Amniotic epithelial cell (primary cell): Measurements from ENCODE around the gene TET2.

Experiments used
- DNase-seq: peaks from one replicate; pipeline ENCODE4 v3.0.0-alpha.2; 2010; ENCODE audit warnings: low read depth

TET2 gene

DNA sequence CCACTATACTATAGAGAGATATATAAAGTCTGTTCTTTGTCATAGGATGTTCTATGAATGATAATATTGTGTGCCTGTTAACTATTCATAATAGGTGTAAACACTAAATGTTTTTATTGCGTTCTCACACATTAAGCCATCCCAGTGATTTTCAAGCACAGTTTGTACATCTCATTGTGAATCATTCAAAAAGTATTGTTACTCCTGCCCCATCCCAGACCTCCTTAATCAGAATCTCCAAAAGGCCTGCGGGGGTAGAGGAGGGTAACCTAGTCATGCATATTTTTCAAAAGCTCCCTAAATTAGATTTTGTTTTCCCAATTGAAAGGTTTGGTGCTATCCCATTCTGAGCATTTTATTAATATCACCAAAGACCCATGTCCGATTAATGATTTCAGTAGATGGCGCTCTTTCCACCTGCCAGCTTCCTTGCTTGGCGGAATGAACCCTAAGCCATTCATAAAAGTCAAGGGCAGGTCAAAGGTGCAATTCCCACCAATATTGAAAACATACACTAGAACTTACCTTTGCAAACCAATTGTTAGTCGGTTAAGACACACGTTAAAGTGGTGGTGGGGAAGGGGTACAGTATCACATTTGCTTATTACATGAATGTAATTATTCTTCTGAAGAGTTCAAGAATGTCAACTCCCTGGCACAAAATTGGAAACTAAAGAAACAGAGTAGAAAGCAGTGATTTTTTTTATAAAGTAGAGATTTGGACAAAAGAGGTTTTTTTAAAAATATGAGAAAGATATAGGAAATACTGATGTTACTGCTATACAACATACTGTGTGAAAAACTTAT, 5.8 kb upstream of the TET2 start:
- peak; percentile 29 for DNase-seq

DNA sequence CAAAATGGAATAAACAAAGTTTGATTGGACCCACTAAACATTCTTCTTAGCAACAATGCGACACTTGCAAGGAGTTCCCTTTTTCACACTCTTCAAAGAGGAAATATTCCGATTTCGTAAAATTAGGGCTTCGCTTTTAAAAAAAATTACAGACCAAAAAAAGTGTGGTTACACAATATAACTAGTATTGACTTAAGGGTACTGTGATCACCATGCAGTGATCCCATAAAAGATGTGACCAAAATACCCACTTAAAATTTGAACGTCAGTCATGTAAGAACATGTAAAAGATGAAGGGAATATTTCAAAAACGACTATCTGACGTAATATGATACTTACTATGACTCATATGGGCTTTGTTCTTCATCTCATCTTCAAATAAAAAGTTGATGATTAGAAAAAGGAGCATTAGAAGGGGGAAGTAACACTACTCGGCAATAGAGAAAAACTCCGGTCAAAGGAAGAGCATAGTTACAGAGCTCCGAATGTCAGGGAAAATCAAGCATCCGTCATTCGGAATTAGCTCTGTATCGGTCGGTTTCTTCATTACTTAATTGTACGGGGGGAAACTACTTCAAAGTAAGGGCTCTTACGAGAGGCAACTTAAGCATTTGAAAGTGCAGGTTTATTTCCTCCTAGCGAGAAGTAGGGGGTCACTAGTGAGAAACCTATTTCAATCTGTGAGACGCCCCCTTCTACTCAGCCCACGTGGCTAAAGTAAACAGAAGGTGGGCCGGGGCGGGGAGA, 1.3 kb upstream of the TET2 start:
- DNase-seq: no peak

DNA sequence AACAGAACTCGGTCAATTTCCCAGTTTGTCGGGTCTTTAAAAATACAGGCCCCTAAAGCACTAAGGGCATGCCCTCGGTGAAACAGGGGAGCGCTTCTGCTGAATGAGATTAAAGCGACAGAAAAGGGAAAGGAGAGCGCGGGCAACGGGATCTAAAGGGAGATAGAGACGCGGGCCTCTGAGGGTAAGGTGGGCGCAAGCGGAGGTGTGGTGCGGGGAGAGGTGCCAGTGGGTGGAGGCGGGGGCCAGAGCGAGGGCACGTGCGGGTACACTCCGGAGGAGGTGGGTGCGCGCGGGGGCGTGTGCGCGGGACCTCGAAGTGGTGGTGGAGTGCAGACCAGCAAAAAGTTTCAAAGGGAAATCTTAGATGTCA, 787 bp upstream of the TET2 start:
- DNase-seq: no peak

DNA sequence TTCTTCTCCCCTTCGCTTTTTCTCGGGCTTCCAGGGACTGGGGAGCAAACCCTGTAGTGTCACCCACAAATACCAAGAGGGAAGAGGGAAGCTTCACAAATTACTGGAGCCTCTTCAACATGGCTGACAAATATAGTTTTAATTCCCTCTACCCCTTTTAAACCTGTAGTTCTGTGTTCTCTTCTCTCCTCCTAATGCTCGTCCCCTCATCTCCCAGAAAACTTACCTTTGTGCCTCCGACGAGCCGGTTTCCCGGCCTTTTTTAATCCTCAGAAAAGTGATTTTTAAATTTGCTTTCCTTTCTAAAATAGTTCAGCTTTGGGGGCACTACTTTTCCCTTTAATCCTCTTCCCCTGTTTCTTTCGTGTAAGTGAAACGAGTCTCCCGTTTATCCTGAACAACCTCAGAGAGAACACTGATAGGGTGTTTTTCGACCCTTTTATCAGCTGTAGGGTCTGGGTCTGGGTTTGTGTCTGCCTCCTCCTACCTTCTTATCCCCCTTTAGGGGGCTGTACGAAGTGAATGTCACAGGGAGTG, 408 bp downstream of the TET2 start:
- DNase-seq: no peak

DNA sequence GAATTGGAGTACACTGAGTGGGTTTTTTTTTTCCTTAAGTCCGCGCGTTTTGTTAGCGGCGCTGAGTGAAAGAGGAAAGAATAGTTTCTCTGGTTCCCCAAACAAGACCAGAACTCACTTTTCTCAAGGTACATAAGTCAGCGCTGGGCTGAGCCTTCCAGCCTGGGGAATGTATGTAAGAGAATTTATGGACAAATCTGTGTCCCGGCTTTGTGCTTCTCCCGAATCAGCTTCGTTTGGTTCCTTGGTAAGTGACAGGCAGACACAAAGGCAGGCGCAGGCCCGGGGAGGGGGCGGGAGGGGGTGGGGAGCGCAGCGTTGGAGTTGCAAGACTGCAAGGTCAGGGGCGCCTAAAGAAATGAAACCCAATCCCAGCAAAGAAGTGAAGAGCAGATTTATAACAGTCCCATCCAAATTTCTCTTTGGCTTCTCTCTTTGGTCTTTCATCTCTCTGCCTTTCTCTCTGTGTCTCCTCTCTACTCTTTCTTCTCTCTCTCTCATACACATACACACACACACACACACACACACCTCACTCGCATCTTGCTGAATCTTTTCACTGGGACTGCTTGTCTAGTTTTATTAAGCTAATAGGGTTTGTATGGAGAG, 981 bp downstream of the TET2 start:
- DNase-seq: peak; percentile 44

DNA sequence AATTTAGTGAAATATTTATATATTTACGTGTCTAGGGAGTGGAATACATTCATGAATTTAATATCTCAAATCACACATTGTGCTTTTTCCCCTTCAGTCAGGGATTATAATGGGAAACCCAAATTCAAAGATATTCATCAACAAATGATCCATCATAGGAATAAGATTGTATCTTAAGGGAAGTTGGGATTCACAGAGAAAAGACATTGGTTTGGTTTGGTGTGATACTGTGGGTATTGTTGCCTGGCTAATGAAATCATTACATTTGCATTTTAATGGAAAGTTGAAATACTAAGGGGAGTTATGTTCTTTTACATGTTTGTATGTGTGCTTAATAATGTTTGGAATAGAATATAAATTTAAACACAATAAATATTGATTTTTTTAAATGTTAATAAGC, 1.7 kb downstream of the TET2 start:
- no peak for DNase-seq

DNA sequence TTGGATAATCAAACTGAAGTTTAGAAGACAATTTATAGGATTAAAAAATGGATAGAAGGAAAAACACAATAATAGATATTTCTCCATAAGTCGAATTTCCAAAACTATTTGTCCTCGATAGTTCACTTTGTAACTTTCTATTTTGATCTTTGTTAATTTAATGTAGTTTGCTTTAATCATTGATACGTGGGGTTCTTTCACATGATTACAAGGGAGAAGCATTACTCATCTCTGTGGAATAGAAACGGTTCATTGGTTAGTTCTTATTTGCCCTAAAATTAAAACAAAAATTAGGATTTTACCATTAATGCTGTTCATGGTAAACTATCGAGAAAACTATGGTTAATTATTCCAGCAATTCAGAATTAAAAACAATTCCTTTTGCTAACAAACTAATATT, 2.1 kb downstream of the TET2 start:
- no peak for DNase-seq

DNA sequence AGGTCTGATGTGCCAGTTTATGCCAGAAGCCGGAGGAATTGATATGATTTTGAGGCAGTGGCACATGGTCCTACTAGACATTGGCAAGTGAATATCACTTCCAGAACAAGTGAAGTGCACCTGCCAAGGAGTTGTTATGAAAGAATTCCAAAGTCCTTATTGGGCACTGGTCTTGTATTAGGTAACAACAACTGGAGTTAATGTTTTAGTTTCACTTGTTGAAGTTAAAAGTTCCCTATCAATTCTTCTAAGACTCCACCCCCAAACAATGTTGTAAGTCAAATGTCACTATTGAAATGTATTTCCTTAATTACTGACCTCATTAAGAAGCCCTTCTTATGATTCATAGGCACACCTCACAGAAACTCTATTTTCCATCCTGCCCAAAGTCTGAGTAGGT, 3.1 kb downstream of the TET2 start:
- DNase-seq: no peak

DNA sequence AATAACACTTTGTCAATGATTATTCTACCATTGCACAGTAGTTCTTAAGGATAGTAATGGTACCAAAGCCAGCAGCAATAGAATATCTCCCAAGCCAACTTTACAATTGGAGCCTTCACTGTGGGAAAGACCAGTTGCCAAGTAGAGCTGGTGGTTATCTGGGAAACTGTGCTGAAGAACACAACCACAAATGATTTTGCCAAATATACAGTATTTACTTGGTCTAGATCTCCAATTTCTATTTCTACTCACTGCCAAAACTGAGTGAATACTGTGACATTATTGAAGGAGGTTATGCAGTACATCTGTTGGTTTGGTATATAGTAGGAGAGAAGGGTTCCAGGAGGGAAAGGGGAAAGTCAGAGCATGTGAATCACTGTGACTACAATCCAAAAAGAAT, 3.8 kb downstream of the TET2 start:
- DNase-seq: no peak

DNA sequence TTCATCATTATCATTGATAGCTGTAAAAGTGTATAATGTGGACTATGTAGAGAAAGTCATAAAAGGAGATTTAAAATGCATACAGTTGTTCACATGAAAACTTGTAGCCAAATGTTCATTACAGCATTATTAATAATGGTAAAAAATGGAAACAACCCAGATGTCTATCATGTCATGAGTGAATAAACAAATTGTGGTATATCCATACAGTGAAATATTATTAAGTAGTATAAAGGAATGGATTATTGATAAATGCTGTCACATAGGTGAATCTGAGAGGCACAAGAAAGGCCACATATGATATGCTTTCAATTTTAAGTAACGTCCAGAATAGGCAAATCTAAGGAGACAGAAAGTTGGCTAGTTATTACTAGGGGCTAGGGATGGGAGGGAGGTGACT, 7.1 kb downstream of the TET2 start:
- no peak for DNase-seq

DNA sequence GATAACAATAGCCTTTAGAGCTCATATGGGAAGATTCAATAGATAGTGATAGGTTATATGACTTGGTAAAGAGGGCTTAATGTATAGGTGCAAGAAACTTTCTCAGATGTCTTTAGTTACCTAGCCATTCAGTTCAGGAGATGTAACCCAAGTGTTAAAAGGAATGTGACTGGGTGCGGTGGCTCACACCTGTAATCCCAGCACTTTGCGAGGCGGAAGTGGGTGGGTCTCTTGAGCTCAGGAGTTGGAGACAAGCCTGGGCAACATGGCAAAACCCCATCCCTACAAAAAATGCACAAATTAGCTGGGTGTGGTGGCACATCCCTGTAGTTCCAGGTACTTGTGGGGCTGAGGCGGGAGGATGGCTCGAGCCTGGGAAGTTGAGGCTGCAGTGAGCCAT, 7.9 kb downstream of the TET2 start:
- no peak for DNase-seq

DNA sequence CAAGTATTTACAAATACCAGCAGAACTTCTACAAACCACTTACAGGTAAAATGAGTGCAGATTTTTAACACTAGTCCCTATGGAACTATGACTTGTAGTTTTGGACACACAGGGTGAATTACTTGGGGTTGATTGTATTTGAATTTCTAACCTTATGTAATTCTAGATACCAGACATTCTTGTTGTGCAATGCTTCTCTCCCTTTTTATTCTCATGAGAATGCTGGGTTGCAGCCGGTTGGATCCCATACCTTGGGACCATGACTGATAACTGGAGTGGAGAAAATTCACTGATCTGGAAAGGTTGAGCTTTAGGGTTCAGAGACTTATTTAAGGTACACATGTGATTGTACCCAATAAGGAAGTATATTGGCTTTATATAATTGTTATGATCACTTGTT, 8.8 kb downstream of the TET2 start:
- DNase-seq: peak; percentile 46

DNA sequence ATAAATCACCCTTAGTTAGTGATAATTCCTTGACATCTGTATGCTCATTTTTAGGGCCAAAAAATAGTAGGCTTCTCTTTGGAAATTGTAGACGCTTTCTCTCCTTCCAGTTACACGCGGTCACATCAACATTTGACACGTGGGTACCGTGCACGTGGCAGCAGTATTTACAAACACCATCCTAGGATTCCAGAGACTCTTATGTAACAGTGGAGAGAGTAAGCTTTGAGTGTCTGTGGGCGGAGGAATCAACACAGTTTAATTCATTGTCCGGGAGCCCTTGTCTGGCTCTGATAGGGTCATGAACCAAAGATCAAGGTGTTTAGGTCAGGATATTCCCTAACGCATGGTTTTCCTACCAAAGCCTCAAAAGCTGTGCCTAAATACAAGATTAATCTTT, 12.2 kb downstream of the TET2 start:
- DNase-seq: peak; percentile 85

DNA sequence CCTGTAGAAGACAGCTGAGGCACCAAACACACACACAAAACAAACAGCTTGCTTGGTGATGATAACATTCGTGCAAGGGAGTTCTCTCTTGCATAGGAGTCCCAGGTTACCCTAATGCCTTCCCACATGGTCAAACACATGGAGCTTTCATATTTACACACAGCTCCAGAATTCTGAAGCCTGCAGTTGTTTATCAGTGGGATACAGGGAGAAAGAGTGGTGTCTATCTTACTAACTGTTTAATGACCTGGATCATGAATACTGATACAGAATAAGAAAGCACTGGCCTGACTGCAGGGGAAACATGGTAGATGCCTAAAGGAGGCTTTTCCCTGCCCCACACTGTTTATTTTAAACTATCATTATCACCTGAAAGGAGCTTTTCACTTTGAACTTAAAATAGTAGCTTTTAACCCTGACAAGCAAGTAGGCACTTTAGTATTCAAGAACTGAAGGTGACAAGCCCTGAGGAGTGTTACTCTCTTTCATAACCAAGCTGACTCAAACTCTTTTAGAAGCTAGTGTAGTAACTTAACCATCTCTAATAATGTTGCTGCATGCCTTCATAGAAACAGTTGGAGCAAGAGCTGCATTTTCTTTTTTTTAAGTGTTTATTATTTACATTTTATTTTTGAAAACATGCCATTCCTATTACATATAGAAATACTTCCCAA, 15.6 kb downstream of the TET2 start:
- no peak for DNase-seq

DNA sequence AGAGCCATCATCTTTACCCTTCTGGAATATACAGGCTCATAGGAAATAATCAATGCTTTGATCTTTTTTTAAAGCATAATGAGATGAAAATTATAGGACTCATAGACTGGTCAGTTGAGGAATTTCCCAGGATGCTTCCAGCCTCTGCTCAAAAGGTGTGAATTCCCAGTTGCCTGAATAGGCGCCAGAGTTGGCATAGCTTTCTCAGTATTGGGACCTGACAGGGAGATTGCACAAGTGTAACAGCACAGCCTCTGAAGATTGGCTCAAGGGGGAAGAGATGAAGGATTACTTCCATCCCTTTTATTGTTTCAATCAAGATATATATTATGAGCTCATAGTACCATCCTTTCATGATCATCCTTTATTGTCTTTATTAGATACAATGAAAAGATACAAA, 17.9 kb downstream of the TET2 start:
- DNase-seq: no peak

DNA sequence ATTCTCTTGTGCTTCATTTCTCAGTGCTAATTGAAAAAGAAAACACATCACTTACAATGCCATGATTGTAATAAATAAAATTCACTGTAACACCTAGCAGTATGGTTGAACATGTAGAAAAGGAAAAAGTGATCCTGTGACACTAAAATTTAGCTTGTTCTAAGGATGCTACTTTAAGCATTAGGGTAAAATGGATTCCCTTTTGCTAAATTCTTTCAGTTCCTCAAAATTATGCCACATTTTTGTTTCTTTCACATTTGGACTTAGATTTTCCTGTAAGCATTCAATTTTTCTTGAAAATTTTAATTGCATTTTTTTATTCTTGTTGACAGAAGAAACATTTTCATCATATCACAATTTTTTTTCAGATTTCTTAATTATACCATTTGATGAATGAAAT, 19.4 kb downstream of the TET2 start:
- DNase-seq: no peak

DNA sequence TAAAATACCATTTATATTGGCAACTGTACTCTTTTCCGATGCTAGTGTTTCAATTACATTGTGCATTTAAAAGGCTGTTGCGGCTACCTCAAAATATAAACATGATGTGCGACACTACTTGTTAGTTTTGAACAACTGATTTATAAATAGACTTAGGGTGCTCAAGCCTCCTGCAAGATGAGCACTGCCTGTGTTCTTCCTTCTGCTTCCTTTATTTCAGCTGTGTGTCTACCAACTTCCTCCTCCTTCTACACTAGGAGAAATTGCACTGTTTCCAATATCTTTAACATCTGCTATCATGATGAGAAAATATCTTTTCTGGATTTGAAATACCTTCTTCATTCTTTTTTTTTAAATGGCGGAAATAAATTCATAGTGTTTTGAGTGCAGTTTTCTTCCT, 24.0 kb downstream of the TET2 start:
- DNase-seq: no peak

DNA sequence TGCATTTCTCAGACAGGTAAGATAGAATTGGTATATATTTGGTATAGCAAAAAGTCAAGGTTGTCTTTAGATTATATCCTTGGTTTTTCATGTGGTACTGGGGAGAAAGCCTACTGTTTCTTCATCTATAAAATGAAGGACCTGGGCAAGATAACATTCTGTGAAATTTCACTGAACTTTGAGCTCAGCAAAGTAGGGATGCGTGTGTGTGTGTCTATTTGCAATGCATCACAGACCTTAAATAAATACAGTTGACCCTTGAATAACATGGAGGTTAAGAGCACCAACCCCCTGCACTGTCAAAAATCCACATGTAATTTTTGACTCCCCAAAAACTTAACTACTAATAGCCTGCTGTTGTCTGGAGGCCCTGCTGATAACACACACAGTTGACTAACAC, 25.2 kb downstream of the TET2 start:
- no peak for DNase-seq

DNA sequence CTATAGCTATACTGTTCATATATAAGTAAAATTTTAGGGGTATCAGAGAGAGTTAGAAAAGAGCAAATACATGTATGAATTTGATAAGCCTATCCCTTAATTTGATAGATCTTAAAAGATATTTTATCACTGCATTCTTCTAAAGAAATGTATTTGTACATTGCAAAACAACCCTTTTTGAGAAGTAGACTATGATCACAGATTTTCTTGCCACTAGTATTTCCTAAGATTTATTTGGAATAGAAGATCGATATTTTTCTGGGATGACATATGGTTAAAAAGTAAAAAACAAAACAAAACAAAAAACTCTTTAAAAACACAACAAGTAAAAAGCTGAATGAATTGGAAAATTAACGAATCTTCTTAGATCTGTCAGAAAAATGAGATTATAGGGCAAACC, 27.4 kb downstream of the TET2 start:
- DNase-seq: no peak

DNA sequence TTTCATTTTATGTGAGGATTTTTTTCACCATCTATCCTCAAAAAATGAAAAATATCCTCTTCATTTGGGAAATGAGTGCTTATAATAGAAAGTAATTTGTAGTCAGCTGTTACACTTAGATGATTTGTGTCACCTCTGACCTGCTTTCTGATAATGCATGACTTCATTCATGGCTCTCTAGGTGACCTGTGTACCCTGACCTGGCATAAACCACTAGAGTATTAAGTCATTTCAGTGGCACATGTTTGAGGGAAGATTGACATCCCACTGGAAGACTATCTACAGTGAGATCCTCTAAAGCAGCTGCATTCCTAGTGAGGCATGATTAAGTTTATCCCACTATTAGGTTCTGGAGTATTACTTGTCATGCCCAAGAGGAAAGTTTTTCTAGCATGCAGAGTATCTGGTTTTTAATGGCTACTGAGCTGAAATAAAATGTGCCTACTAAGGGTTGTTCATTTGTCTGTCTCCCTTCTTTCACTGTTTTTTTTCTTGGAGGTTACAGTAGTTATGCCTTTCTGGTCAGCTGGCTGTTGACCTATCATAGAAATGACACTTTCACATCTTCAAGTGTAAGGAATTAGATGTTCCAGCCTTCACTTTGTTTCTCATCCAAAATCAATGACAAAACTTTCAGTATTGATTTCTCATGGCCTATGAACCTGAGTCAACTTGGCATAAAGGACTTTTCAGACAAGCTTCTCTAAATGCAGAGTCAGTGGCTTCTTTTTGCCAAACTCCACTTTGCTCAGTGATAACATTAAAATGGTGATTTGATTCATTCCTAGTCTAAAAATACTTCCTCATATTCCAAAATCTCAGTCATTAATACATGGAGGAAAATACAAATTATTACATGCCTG, 33.1 kb downstream of the TET2 start:
- DNase-seq: peak; percentile 40

DNA sequence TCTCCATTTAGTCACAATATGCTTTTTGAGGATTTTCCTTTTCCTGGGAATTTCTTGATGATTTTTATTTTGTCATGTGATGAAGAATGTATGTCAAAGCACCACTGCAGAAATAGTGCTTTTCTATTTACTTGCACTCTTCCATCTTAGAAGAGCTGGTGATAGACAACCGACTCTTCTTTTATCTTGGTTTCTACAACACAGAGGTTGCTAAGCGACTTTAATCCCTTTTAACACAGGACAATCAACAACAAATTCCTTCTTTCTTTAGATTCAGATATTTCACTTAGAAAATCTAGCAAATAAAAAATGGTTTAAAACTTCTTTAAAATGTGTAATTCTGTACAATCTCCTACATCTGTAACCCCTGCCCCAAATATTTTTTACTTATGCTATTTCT, 34.6 kb downstream of the TET2 start:
- DNase-seq: peak; percentile 56

DNA sequence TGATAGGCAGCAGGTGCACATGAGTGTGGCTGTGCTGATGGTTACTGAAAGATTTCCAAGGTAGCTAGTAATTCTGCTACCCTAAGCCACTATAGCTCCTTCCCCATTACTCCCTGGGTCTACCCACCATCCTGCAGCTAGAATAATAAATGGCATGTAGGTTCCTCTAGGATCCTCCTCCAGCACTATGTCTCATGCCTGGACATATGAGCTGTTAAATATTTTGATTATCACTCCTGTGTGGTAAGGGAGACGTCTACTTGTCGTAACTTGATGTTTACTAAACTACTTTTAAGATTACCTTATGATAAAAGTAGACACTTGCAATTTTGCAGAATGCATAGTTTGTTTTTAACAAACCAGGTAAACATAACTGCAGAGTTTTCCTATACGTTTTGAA, 35.5 kb downstream of the TET2 start:
- DNase-seq: peak; percentile 52
